ENCODE data around the gene ARFRP1.

The ARFRP1 gene

GRCh38 chr20:63696628-63697356 is 11.0 kb downstream of the ARFRP1 start, which contains the start of gene TNFRSF6B:
Gene TNFRSF6B, plus strand, starts transcription at chr20:63696652. Its CDS starts 116 bp downstream, at chr20:63696768.
- peaks cover 33% of the 10 kb centered on the region for H3K36me3 ChIP-seq (ENCODE audit: insufficient read depth, low read length)
- H3K4me2 ChIP-seq (ENCODE audit: low read length), result peak within 1 kb of the TSS; percentile 68
- peaks cover 40% of the 10 kb centered on the region for H3K4me1 ChIP-seq (ENCODE audit: control insufficient read depth, insufficient read depth, low read length)
- H3K9me3 ChIP-seq (replicated peaks; ENCODE audit: low read length), result no peaks in the 10 kb centered on the region
- peak within 1 kb of the TSS; percentile 9 for H3K9ac ChIP-seq (ENCODE audit: low read depth, low read length)
- no peaks in the 10 kb centered on the region for H3K27me3 ChIP-seq (ENCODE audit: control insufficient read depth, insufficient read depth, low read length)
- H3K4me3 ChIP-seq (ENCODE audit: low read length), result peak within 1 kb of the TSS; percentile 58

GRCh38 chr20:63696306-63696627 is 11.5 kb downstream of the ARFRP1 start:
- Histone ChIP-seq H3K9ac (ENCODE audit: low read depth, low read length) (no peak overlapping the region), H3K27me3 (ENCODE audit: control insufficient read depth, insufficient read depth, low read length) (no peaks in the 10 kb centered on the region), H3K4me2 (ENCODE audit: low read length) (peak overlapping the region; percentile 68), H3K4me3 (ENCODE audit: low read length) (no peak overlapping the region), H3K4me1 (ENCODE audit: control insufficient read depth, insufficient read depth, low read length) (peaks cover 40% of the 10 kb centered on the region), H3K36me3 (ENCODE audit: insufficient read depth, low read length) (peaks cover 35% of the 10 kb centered on the region), H3K9me3 (replicated peaks; ENCODE audit: low read length) (no peaks in the 10 kb centered on the region)

- Histone ChIP-seq H3K9me3 (replicated peaks; ENCODE audit: low read length) (no peaks in the 10 kb centered on the region), H3K4me2 (ENCODE audit: low read length) (no peak overlapping the region), H3K27me3 (ENCODE audit: control insufficient read depth, insufficient read depth, low read length) (no peaks in the 10 kb centered on the region), H3K4me3 (ENCODE audit: low read length) (no peak overlapping the region), H3K4me1 (ENCODE audit: control insufficient read depth, insufficient read depth, low read length) (peaks cover 40% of the 10 kb centered on the region), H3K36me3 (ENCODE audit: insufficient read depth, low read length) (peaks cover 35% of the 10 kb centered on the region), H3K9ac (ENCODE audit: low read depth, low read length) (no peak overlapping the region)
Measured at GRCh38 chr20:63695424-63696305, 12.1 kb downstream of the ARFRP1 start.

- peaks cover 36% of the 10 kb centered on the region for H3K4me1 ChIP-seq (ENCODE audit: control insufficient read depth, insufficient read depth, low read length)
- no peak overlapping the region for H3K4me3 ChIP-seq (ENCODE audit: low read length)
- no peak overlapping the region for H3K9ac ChIP-seq (ENCODE audit: low read depth, low read length)
- peaks cover 29% of the 10 kb centered on the region for H3K36me3 ChIP-seq (ENCODE audit: insufficient read depth, low read length)
- no peaks in the 10 kb centered on the region for H3K27me3 ChIP-seq (ENCODE audit: control insufficient read depth, insufficient read depth, low read length)
- no peak overlapping the region for H3K4me2 ChIP-seq (ENCODE audit: low read length)
- no peaks in the 10 kb centered on the region for H3K9me3 ChIP-seq (replicated peaks; ENCODE audit: low read length)
Measured at GRCh38 chr20:63694584-63695423, 13.0 kb downstream of the ARFRP1 start.

GRCh38 chr20:63693733-63694583 is 13.8 kb downstream of the ARFRP1 start:
- Histone ChIP-seq H3K4me2 (ENCODE audit: low read length) (no peak overlapping the region), H3K4me1 (ENCODE audit: control insufficient read depth, insufficient read depth, low read length) (peaks cover 28% of the 10 kb centered on the region), H3K27me3 (ENCODE audit: control insufficient read depth, insufficient read depth, low read length) (no peaks in the 10 kb centered on the region), H3K9me3 (replicated peaks; ENCODE audit: low read length) (no peaks in the 10 kb centered on the region), H3K36me3 (ENCODE audit: insufficient read depth, low read length) (peaks cover 28% of the 10 kb centered on the region), H3K4me3 (ENCODE audit: low read length) (no peak overlapping the region), H3K9ac (ENCODE audit: low read depth, low read length) (no peak overlapping the region)

- H3K4me1 ChIP-seq (ENCODE audit: control insufficient read depth, insufficient read depth, low read length), result peaks cover 20% of the 10 kb centered on the region
- no peak overlapping the region for H3K4me2 ChIP-seq (ENCODE audit: low read length)
- no peak overlapping the region for H3K9ac ChIP-seq (ENCODE audit: low read depth, low read length)
- peaks cover 28% of the 10 kb centered on the region for H3K36me3 ChIP-seq (ENCODE audit: insufficient read depth, low read length)
- H3K9me3 ChIP-seq (replicated peaks; ENCODE audit: low read length), result no peaks in the 10 kb centered on the region
- H3K27me3 ChIP-seq (ENCODE audit: control insufficient read depth, insufficient read depth, low read length), result no peaks in the 10 kb centered on the region
- H3K4me3 ChIP-seq (ENCODE audit: low read length), result no peak overlapping the region
Measured at GRCh38 chr20:63693083-63693732, 14.6 kb downstream of the ARFRP1 start.

GRCh38 chr20:63692436-63693082 is 15.2 kb downstream of the ARFRP1 start:
- H3K9me3 ChIP-seq (replicated peaks; ENCODE audit: low read length), result no peaks in the 10 kb centered on the region
- H3K27me3 ChIP-seq (ENCODE audit: control insufficient read depth, insufficient read depth, low read length), result no peaks in the 10 kb centered on the region
- peaks cover 22% of the 10 kb centered on the region for H3K36me3 ChIP-seq (ENCODE audit: insufficient read depth, low read length)
- no peak overlapping the region for H3K4me3 ChIP-seq (ENCODE audit: low read length)
- H3K4me1 ChIP-seq (ENCODE audit: control insufficient read depth, insufficient read depth, low read length), result peaks cover 14% of the 10 kb centered on the region
- H3K9ac ChIP-seq (ENCODE audit: low read depth, low read length), result no peak overlapping the region
- no peak overlapping the region for H3K4me2 ChIP-seq (ENCODE audit: low read length)

GRCh38 chr20:63691711-63692435 is 15.9 kb downstream of the ARFRP1 start:
- peaks cover 12% of the 10 kb centered on the region for H3K4me1 ChIP-seq (ENCODE audit: control insufficient read depth, insufficient read depth, low read length)
- H3K9ac ChIP-seq (ENCODE audit: low read depth, low read length), result no peak overlapping the region
- H3K4me2 ChIP-seq (ENCODE audit: low read length), result no peak overlapping the region
- peaks cover 20% of the 10 kb centered on the region for H3K36me3 ChIP-seq (ENCODE audit: insufficient read depth, low read length)
- no peaks in the 10 kb centered on the region for H3K27me3 ChIP-seq (ENCODE audit: control insufficient read depth, insufficient read depth, low read length)
- no peaks in the 10 kb centered on the region for H3K9me3 ChIP-seq (replicated peaks; ENCODE audit: low read length)
- H3K4me3 ChIP-seq (ENCODE audit: low read length), result no peak overlapping the region

- Histone ChIP-seq H3K9me3 (replicated peaks; ENCODE audit: low read length) (no peaks in the 10 kb centered on the region), H3K27me3 (ENCODE audit: control insufficient read depth, insufficient read depth, low read length) (no peaks in the 10 kb centered on the region), H3K36me3 (ENCODE audit: insufficient read depth, low read length) (peaks cover 20% of the 10 kb centered on the region), H3K9ac (ENCODE audit: low read depth, low read length) (no peak overlapping the region), H3K4me1 (ENCODE audit: control insufficient read depth, insufficient read depth, low read length) (peaks cover 15% of the 10 kb centered on the region), H3K4me2 (ENCODE audit: low read length) (no peak overlapping the region), H3K4me3 (ENCODE audit: low read length) (no peak overlapping the region)
Measured at GRCh38 chr20:63690898-63691710, 16.7 kb downstream of the ARFRP1 start.
